ENCODE data around the gene PCSK7.

PCSK7 gene

DNA sequence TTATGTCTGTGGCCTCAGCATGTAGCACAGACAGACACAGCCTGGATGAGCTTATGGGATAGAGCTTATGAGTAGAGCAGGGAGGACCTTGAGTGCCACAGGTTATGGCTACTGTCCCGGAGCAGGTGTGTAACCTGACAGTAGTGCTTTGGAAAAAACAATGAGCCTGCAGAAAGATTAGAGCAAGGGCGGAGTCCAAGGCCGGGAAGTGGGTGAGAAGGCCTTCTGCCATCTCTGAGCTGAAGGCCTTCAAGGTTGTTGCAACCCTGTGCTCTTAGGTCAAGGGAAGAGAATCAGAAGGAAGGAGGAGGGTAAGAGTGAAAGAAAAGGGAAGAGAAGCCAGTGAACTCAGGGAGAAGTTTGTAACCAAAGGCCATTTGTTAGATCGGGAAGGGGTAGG is 36.6 kb downstream of the PCSK7 start:
- Histone ChIP-seq H3K27ac (ENCODE audit: low read length) (no peak overlapping the region), H3K4me1 (ENCODE audit: control insufficient read depth in 1 of 2, insufficient read depth in 2 of 2, low read length in 2 of 2) (peaks cover 8 to 15% of the 10 kb centered on the region in 2 donors), H3K27me3 (ENCODE audit: low read depth, low read length) (no peaks in the 10 kb centered on the region), H3K36me3 (ENCODE audit: control insufficient read depth in 1 of 2, insufficient read depth in 2 of 2, low read length in 2 of 2) (peaks cover 20 to 40% of the 10 kb centered on the region in 2 donors), H3K9me3 (ENCODE audit: control insufficient read depth in 1 of 2, low read length in 2 of 2) (no peaks in the 10 kb centered on the region), H3K4me3 (ENCODE audit: low read depth in 1 of 2, low read length in 2 of 2) (no peak overlapping the region)

DNA sequence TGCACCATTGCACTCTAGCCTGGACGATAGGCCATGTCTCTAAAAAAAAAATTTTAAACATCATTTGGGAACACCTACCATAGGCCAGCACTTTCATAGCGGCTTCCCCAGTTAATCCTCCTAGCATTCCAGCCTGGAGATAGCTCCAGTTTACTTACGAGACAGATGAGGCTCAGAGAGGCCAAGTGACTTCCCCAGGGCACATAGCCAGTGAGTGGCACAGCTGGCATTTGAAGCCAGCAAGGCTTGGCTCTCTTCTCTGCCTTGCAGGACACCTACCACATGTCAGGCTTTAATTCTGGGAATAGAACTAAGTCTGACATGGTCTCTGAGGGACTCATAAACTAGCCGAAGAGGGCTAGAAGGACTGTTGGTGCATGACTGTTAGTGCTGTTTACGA is 37.6 kb downstream of the PCSK7 start:
- Histone ChIP-seq H3K4me3 (ENCODE audit: low read depth in 1 of 2, low read length in 2 of 2) (no peak overlapping the region), H3K4me1 (ENCODE audit: control insufficient read depth in 1 of 2, insufficient read depth in 2 of 2, low read length in 2 of 2) (peaks cover 8 to 15% of the 10 kb centered on the region in 2 donors), H3K27me3 (ENCODE audit: low read depth, low read length) (no peaks in the 10 kb centered on the region), H3K27ac (ENCODE audit: low read length) (no peak overlapping the region), H3K36me3 (ENCODE audit: control insufficient read depth in 1 of 2, insufficient read depth in 2 of 2, low read length in 2 of 2) (peaks cover 29 to 50% of the 10 kb centered on the region in 2 donors), H3K9me3 (ENCODE audit: control insufficient read depth in 1 of 2, low read length in 2 of 2) (no peaks in the 10 kb centered on the region)

DNA sequence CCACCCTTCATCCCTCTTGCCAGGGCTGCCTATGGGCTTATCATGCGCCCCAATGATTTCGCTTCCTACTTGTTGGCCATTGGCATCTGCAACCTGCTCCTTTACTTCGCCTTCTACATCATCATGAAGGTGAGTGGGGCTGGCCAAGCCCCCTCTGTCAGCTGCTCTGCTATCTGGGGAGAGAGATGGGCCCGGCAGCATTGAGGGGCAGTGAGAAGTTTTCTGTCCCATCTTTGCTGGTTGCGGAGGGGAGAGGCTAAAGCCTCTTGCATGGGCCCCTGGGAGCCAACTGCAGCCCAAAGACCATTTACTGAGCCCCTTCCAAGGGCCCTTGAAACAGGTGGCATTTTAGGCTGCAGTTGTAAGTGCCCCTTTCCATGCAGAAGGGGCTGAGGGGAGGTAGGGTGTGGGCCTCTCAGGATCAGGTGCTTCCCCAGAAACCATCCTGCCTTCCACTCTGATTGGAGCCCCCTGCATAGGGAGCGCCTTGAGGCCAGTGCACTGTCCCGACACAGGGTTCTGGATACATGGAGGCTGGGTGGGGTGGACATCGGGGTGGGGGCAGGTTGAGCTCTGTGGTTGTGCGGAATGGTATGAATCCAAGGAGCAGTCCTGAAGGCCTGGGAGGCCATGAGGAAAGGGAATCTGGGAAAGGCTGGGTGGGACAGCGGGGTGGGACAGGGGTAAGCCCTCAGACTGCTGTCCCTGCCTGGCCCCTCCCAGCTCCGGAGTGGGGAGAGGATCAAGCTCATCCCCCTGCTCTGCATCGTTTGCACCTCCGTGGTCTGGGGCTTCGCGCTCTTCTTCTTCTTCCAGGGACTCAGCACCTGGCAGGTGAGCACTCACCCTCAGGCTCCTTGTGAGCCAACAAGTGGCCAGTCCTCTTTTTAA is 38.5 kb downstream of the PCSK7 start:
- Histone ChIP-seq H3K27ac (ENCODE audit: low read length) (no peak overlapping the region), H3K4me1 (ENCODE audit: control insufficient read depth in 1 of 2, insufficient read depth in 2 of 2, low read length in 2 of 2) (peaks cover 4 to 12% of the 10 kb centered on the region in 2 donors), H3K27me3 (ENCODE audit: low read depth, low read length) (no peaks in the 10 kb centered on the region), H3K36me3 (ENCODE audit: control insufficient read depth in 1 of 2, insufficient read depth in 2 of 2, low read length in 2 of 2) (peaks cover 36 to 59% of the 10 kb centered on the region in 2 donors), H3K4me3 (ENCODE audit: low read depth in 1 of 2, low read length in 2 of 2) (no peak overlapping the region), H3K9me3 (ENCODE audit: control insufficient read depth in 1 of 2, low read length in 2 of 2) (no peaks in the 10 kb centered on the region)

DNA sequence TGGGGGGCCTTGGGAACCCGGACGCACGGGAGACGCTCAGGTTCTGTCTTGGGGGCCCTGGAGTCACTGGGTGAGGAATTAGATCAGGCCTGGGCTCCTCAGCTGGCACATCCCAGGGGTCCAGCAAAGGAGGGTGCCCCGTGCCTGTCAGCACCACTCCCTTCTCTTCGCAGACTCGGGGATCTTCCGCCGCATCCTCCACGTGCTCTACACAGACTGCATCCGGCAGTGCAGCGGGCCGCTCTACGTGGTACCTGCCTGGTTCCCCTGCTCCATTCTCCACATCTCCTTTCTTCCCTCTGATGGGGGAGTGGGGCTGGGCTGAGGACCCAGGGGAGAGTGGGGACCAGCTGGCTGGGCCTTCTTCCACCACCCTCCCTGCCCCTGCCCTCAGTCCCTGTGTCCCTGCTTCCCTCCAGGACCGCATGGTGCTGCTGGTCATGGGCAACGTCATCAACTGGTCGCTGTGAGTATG is 39.4 kb downstream of the PCSK7 start:
- no peak overlapping the region for H3K27ac ChIP-seq (ENCODE audit: low read length)
- peaks cover 0 to 3% of the 10 kb centered on the region in 2 donors for H3K4me1 ChIP-seq (ENCODE audit: control insufficient read depth in 1 of 2, insufficient read depth in 2 of 2, low read length in 2 of 2)
- no peaks in the 10 kb centered on the region for H3K27me3 ChIP-seq (ENCODE audit: low read depth, low read length)
- no peaks in the 10 kb centered on the region for H3K9me3 ChIP-seq (ENCODE audit: control insufficient read depth in 1 of 2, low read length in 2 of 2)
- H3K4me3 ChIP-seq (ENCODE audit: low read depth in 1 of 2, low read length in 2 of 2), result no peak overlapping the region
- peaks cover 41 to 68% of the 10 kb centered on the region in 2 donors for H3K36me3 ChIP-seq (ENCODE audit: control insufficient read depth in 1 of 2, insufficient read depth in 2 of 2, low read length in 2 of 2)

DNA sequence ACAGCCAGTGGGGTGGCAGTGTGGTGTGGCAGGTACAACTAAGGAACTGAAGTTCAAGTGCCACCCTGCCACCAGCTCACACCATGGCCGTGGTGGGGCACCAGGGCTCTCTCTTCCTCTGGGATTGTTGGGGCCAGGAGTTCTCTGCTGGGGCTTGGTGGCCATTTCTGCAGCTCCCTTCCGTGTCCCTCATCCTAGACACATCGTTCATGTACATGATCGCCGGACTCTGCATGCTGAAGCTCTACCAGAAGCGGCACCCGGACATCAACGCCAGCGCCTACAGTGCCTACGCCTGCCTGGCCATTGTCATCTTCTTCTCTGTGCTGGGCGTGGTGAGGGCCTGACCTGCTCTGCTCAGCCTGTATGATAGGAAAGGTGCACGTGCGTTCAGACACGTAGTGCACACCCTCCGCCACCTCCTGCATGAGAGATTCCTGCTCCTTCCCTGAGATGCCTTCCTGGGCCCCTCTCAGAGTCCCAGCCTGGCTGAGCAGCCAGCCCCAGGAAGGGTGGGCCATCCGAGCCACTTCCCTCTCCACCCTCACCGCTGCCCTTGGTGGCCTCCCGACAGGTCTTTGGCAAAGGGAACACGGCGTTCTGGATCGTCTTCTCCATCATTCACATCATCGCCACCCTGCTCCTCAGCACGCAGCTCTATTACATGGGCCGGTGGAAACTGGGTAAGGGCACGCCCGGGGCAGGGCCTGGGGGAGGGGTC is 40.0 kb downstream of the PCSK7 start:
- Histone ChIP-seq H3K36me3 (ENCODE audit: control insufficient read depth in 1 of 2, insufficient read depth in 2 of 2, low read length in 2 of 2) (peaks cover 43 to 74% of the 10 kb centered on the region in 2 donors), H3K4me1 (ENCODE audit: control insufficient read depth in 1 of 2, insufficient read depth in 2 of 2, low read length in 2 of 2) (no peaks in the 10 kb centered on the region)

DNA sequence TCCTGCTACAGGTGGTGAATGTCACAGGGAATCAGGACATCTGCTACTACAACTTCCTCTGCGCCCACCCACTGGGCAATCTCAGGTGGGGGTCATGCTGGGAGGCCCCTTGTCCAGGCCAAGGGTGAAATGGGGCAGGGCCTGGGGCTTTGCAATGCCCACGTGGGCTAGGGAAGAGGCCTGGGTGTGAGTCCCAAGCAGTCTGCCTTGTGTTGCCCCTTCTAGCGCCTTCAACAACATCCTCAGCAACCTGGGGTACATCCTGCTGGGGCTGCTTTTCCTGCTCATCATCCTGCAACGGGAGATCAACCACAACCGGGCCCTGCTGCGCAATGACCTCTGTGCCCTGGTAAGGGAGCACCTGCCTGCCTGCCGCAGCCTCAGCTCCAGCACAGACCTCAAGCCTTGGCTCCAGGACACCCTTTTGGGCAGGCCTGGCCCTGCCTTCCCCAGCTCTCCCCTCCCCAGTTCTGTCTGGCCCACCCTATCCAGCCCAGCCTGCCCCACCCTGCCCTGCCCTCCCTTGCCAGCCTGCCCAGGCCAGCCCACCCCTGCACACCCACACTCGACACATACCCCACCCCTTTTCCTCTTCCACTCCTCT is 41.8 kb downstream of the PCSK7 start:
- H3K4me3 ChIP-seq (ENCODE audit: low read depth in 1 of 2, low read length in 2 of 2), result no peak overlapping the region
- H3K27ac ChIP-seq (ENCODE audit: low read length), result no peak overlapping the region
- peaks cover 39 to 75% of the 10 kb centered on the region in 2 donors for H3K36me3 ChIP-seq (ENCODE audit: control insufficient read depth in 1 of 2, insufficient read depth in 2 of 2, low read length in 2 of 2)

More for the DNA sequence above, 40.0 kb downstream of the PCSK7 start:
- Histone ChIP-seq H3K4me3 (ENCODE audit: low read depth in 1 of 2, low read length in 2 of 2) (no peak overlapping the region), H3K9me3 (ENCODE audit: control insufficient read depth in 1 of 2, low read length in 2 of 2) (no peaks in the 10 kb centered on the region), H3K27ac (ENCODE audit: low read length) (no peak overlapping the region), H3K27me3 (ENCODE audit: low read depth, low read length) (no peaks in the 10 kb centered on the region)

DNA sequence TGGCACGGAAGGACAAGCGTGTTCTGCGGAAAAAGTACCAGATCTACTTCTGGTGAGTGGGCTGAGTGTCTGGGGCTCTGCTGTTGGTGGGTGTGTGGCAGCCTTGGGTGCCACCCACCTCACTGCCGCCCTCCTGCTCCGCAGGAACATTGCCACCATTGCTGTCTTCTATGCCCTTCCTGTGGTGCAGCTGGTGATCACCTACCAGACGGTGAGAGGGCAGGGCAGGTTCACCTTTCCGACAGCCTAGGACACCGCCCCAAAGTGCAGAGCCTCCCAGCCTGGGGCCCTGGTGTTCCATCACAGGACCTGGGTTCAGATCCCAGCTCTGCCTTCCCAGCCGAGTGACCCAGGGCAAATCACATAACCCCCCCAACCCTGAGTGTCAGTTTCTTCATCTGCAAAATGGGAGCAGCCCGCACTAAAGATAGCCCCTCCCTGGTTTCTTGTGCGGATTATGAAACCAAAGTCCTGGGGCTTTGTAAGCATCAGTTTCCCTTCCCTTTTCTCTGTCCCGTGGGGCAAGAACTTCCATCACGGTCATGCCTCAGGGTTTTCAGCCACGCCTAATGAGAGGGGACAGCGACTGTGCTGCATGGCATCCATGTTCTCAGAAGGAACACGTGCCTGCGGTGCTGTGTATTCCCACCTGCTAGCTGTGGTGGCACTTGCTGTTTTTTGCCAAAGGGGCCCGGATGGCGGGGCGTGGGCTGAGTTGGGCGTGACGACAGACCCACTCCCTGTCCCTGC is 42.5 kb downstream of the PCSK7 start:
- Histone ChIP-seq H3K4me1 (ENCODE audit: control insufficient read depth in 1 of 2, insufficient read depth in 2 of 2, low read length in 2 of 2) (no peaks in the 10 kb centered on the region), H3K27ac (ENCODE audit: low read length) (no peak overlapping the region), H3K9me3 (ENCODE audit: control insufficient read depth in 1 of 2, low read length in 2 of 2) (no peaks in the 10 kb centered on the region), H3K27me3 (ENCODE audit: low read depth, low read length) (no peaks in the 10 kb centered on the region), H3K36me3 (ENCODE audit: control insufficient read depth in 1 of 2, insufficient read depth in 2 of 2, low read length in 2 of 2) (peaks cover 39 to 76% of the 10 kb centered on the region in 2 donors), H3K4me3 (ENCODE audit: low read depth in 1 of 2, low read length in 2 of 2) (no peak overlapping the region)

More for the DNA sequence above, 41.8 kb downstream of the PCSK7 start:
- Histone ChIP-seq H3K27me3 (ENCODE audit: low read depth, low read length) (no peaks in the 10 kb centered on the region), H3K9me3 (ENCODE audit: control insufficient read depth in 1 of 2, low read length in 2 of 2) (no peaks in the 10 kb centered on the region), H3K4me1 (ENCODE audit: control insufficient read depth in 1 of 2, insufficient read depth in 2 of 2, low read length in 2 of 2) (no peaks in the 10 kb centered on the region)

DNA sequence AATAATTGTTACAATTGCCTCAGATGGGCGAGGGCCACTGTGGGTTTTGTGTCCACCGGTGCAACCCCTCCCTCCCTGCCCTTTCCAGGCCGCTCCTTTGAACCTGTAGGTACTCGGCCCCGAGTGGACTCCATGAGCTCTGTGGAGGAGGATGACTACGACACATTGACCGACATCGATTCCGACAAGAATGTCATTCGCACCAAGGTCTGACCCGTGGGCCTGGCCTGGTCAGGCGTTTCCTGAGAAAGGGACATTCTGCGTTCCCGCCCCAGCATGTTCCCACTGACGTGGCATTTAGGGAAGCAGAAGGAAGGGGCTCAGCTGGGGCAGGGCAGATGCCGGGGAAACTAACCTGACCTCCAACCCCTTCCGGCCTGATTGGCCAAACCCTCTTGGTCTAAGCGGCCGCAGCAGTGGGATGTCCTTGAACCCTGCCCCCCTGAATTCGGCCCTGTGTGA is 43.2 kb downstream of the PCSK7 start:
- peaks cover 39 to 81% of the 10 kb centered on the region in 2 donors for H3K36me3 ChIP-seq (ENCODE audit: control insufficient read depth in 1 of 2, insufficient read depth in 2 of 2, low read length in 2 of 2)
- H3K4me1 ChIP-seq (ENCODE audit: control insufficient read depth in 1 of 2, insufficient read depth in 2 of 2, low read length in 2 of 2), result no peaks in the 10 kb centered on the region

DNA sequence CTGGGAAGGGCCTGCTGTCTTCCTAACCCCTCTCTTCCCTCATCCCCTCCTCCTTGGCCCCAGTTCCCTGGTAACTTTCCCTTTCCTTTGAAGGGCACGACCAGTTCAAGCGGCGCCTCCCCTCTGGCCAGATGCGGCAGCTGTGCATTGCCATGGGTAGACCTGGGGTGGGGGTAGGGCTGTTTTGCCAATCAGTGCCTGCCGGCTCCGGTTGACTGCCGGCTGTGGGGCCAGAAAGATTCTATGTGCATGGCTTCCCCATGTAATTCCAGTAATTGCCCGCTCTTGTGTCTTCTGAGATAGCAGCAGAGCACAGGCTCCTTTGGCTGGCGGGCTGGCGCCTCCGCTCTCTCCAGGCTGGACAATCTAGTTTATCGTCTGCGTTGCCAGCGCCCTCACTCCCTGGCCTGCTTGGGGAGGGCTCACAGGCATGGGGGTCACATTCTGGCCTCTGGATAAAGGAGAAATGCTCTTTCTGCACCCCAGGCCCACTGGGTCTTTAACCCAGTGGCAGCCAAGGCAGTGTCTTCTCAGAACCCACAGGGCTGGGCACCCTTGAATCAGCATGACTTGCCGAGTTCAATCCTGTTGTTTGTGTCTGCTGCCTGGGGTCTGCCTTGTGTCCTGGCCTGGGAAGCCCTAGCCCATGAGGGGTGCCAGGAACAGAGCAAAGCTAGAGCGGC is 43.9 kb downstream of the PCSK7 start:
- Histone ChIP-seq H3K27me3 (ENCODE audit: low read depth, low read length) (no peaks in the 10 kb centered on the region), H3K4me1 (ENCODE audit: control insufficient read depth in 1 of 2, insufficient read depth in 2 of 2, low read length in 2 of 2) (no peaks in the 10 kb centered on the region), H3K4me3 (ENCODE audit: low read depth in 1 of 2, low read length in 2 of 2) (no peak overlapping the region), H3K27ac (ENCODE audit: low read length) (no peak overlapping the region), H3K36me3 (ENCODE audit: control insufficient read depth in 1 of 2, insufficient read depth in 2 of 2, low read length in 2 of 2) (peaks cover 34 to 77% of the 10 kb centered on the region in 2 donors), H3K9me3 (ENCODE audit: control insufficient read depth in 1 of 2, low read length in 2 of 2) (no peaks in the 10 kb centered on the region)

More for the DNA sequence above, 43.2 kb downstream of the PCSK7 start:
- Histone ChIP-seq H3K27ac (ENCODE audit: low read length) (no peak overlapping the region), H3K9me3 (ENCODE audit: control insufficient read depth in 1 of 2, low read length in 2 of 2) (no peaks in the 10 kb centered on the region), H3K4me3 (ENCODE audit: low read depth in 1 of 2, low read length in 2 of 2) (no peak overlapping the region), H3K27me3 (ENCODE audit: low read depth, low read length) (no peaks in the 10 kb centered on the region)

DNA sequence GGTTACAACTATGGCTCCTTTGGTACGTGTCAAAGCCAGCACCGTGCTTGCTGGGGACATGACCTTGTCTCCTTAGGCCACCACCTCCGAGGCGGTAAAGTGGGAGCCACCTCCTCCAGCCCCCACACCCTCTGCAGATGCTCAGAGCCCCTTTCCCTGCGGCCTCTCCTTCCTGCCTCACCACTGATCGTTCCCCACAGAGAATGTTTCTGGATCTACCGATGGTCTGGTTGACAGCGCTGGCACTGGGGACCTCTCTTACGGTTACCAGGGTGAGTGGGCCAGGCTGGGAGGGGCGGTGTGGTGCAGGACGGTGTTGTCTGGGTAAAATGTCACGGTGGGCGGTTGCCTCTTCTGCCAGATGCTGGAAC is 44.5 kb downstream of the PCSK7 start:
- no peaks in the 10 kb centered on the region for H3K9me3 ChIP-seq (ENCODE audit: control insufficient read depth in 1 of 2, low read length in 2 of 2)
- H3K27me3 ChIP-seq (ENCODE audit: low read depth, low read length), result no peaks in the 10 kb centered on the region
- no peak overlapping the region for H3K27ac ChIP-seq (ENCODE audit: low read length)
- H3K4me3 ChIP-seq (ENCODE audit: low read depth in 1 of 2, low read length in 2 of 2), result no peak overlapping the region
- peaks cover 33 to 77% of the 10 kb centered on the region in 2 donors for H3K36me3 ChIP-seq (ENCODE audit: control insufficient read depth in 1 of 2, insufficient read depth in 2 of 2, low read length in 2 of 2)
- H3K4me1 ChIP-seq (ENCODE audit: control insufficient read depth in 1 of 2, insufficient read depth in 2 of 2, low read length in 2 of 2), result no peaks in the 10 kb centered on the region
